ENCODE results near the gene DIDO1. TPM values are rescaled to one million over a fixed set of nuclear protein-coding genes. Genes with fewer than 3 reads are reported as not detected.

DIDO1 gene
- total and polyA plus RNA-seq, 2 of the 13 experiments (the other 11 are each of a cell fraction or from before 2014, with no cell fraction given), result 75.0 to 75.1 TPM

GRCh38 chr20:62921119-62921687 lies 5.1 kb downstream of the DIDO1 start (continued):
- TF ChIP-seq SNAPC5 (CRISPR knock-in tag; IDR thresholded peaks at IDR 0.05; ENCODE audit: borderline replicate concordance) (no peak), SOX13 (IDR thresholded peaks at IDR 0.05) (no peak), SOX13 (CRISPR knock-in tag; conservative IDR thresholded peaks at IDR 0.05 in 1 of 2, IDR thresholded peaks at IDR 0.05 in 1 of 2) (0 out of 4 replicates have a peak, but pooled peaks of 1 of the 2 experiments have one; percentile 21), MAFG (CRISPR knock-in tag; IDR thresholded peaks at IDR 0.05) (0 out of 2 replicates have a peak, but pooled peaks have one; percentile 41), HNF1B (CRISPR knock-in tag; IDR thresholded peaks at IDR 0.05) (0 out of 2 replicates have a peak, but pooled peaks have one; percentile 32), ZC3H13 (CRISPR knock-in tag; IDR thresholded peaks at IDR 0.05) (no peak), MXI1 (IDR thresholded peaks at IDR 0.05; ENCODE audit: borderline replicate concordance, low read depth, low read length) (peak; percentile 42; the same call in 2 of the 3 replicates), KDM3A (CRISPR knock-in tag; IDR thresholded peaks at IDR 0.05; ENCODE audit: low read depth) (no peak), TEAD2 (CRISPR knock-in tag; IDR thresholded peaks at IDR 0.05) (no peak), RXRB (CRISPR knock-in tag; IDR thresholded peaks at IDR 0.05; ENCODE audit: borderline replicate concordance) (peak; percentile 72; the same call in 1 of the 2 replicates), FOXM1 (CRISPR knock-in tag; IDR thresholded peaks at IDR 0.05) (no peak), ZNF225 (CRISPR knock-in tag; IDR thresholded peaks at IDR 0.05) (no peak), KLF6 (CRISPR knock-in tag; IDR thresholded peaks at IDR 0.05) (0 out of 2 replicates have a peak, but pooled peaks have one; percentile 29), ZNF274 (CRISPR knock-in tag; IDR thresholded peaks at IDR 0.05) (peak; percentile 53; the same call in 1 of the 2 replicates), MXD3 (CRISPR knock-in tag; IDR thresholded peaks at IDR 0.05) (0 out of 2 replicates have a peak, but pooled peaks have one; percentile 38), TOE1 (CRISPR knock-in tag; IDR thresholded peaks at IDR 0.05) (no peak; the same call in 1 of the 2 replicates), ZFP91 (CRISPR knock-in tag; IDR thresholded peaks at IDR 0.05; ENCODE audit: borderline replicate concordance) (no peak; the same call in 1 of the 2 replicates), NR3C1 (CRISPR knock-in tag; IDR thresholded peaks at IDR 0.05) (no peak), ZBTB38 (CRISPR knock-in tag; IDR thresholded peaks at IDR 0.05) (peak; percentile 94), ETV6 (CRISPR knock-in tag; conservative IDR thresholded peaks at IDR 0.05) (0 out of 2 replicates have a peak, but pooled peaks have one; percentile 53), SKIL (CRISPR knock-in tag; IDR thresholded peaks at IDR 0.05; ENCODE audit: borderline replicate concordance) (no peak), RXRA (CRISPR knock-in tag; IDR thresholded peaks at IDR 0.05) (peak; percentile 65), TEAD3 (CRISPR knock-in tag; optimal IDR thresholded peaks at IDR 0.05; ENCODE audit: borderline replicate concordance) (peak; percentile 77), FOXP1 (IDR thresholded peaks at IDR 0.05) (no peak), FOXP1 (CRISPR knock-in tag; IDR thresholded peaks at IDR 0.05) (no peak), ZNF251 (CRISPR knock-in tag; IDR thresholded peaks at IDR 0.05) (no peak), ZNF124 (CRISPR knock-in tag; IDR thresholded peaks at IDR 0.05) (0 out of 2 replicates have a peak, but pooled peaks have one; percentile 32)

Data from HepG2 (cell line).